WTC11 (cell line): ENCODE data around the gene LRMDA. TPM values are rescaled to one million over a fixed set of nuclear protein-coding genes. Genes with fewer than 3 reads are reported as not detected.

Source experiments
- ATAC-seq: fragments of 200-7000 bp; cut with Tn5 transposase; 2 replicates; pipeline ENCODE4 v1.10.0; 2021; ENCODE audit warnings: mild to moderate bottlenecking, moderate library complexity
- CTCF ChIA-PET: fragments of 300-600 bp; sonication (Branson Sonifier 250); formaldehyde crosslinking; loops from one replicate; lab custom pipeline; 2021; ENCODE audit warnings: antibody characterized with exemption; lab: Charles Lee
- POLR2A ChIA-PET: fragments of 350-600 bp; sonication (Branson Sonifier 250); formaldehyde crosslinking; loops from one replicate; lab custom pipeline; 2021; ENCODE audit warnings: antibody characterized with exemption; lab: Charles Lee
- DNase-seq: peaks from one replicate; pipeline ENCODE4 v3.0.0; 2021; ENCODE audit warnings: low spot score
- H3K27ac Mint-ChIP-seq: 2 replicates; pipeline ENCODE4 v1.8.0; 2021; ENCODE audit warnings: mixed read lengths
- H3K27me3 Mint-ChIP-seq: 2 replicates; pipeline ENCODE4 v1.8.0; 2021; ENCODE audit warnings: low read depth, mild to moderate bottlenecking, moderate library complexity, mixed read lengths
- H3K36me3 Mint-ChIP-seq: 2 replicates; pipeline ENCODE4 v1.8.0; 2021; ENCODE audit warnings: mixed read lengths
- H3K4me1 Mint-ChIP-seq: 2 replicates; pipeline ENCODE4 v1.8.0; 2022; ENCODE audit warnings: mixed read lengths
- H3K4me3 Mint-ChIP-seq: 2 replicates; pipeline ENCODE4 v1.8.0; 2021; ENCODE audit warnings: mild to moderate bottlenecking, moderate library complexity, mixed read lengths
- H3K9me3 Mint-ChIP-seq: 2 replicates; pipeline ENCODE4 v1.8.0; 2021; ENCODE audit warnings: mixed read lengths
- CREB1 ChIP-seq: sonication (generic); formaldehyde crosslinking; IDR thresholded peaks from 2 replicates; pipeline ENCODE4 v1.8.0; 2023; ENCODE audit warnings: mild to moderate bottlenecking, missing genetic modification reagents
- ELF4 ChIP-seq: sonication (generic); formaldehyde crosslinking; IDR thresholded peaks from 2 replicates; pipeline ENCODE4 v1.8.1; 2022; ENCODE audit warnings: low read depth, mild to moderate bottlenecking, moderate library complexity, missing genetic modification reagents
- FOXP1 ChIP-seq: sonication (generic); formaldehyde crosslinking; IDR thresholded peaks from 2 replicates; pipeline ENCODE4 v1.8.0; 2022; ENCODE audit warnings: missing genetic modification reagents, mild to moderate bottlenecking, moderate library complexity, borderline replicate concordance
- HMGA2 ChIP-seq: fragments of 250-450 bp; sonication (Bioruptor Pico); IDR thresholded peaks from 2 replicates; pipeline ENCODE4 v1.4.0; 2021; ENCODE audit warnings: mild to moderate bottlenecking, moderate library complexity
- IRF2 ChIP-seq: sonication (generic); formaldehyde crosslinking; IDR thresholded peaks from 2 replicates; pipeline ENCODE4 v1.8.0; 2022; ENCODE audit warnings: low read depth, missing genetic modification reagents, borderline replicate concordance
- JUN ChIP-seq: sonication (generic); formaldehyde crosslinking; IDR thresholded peaks from 2 replicates; pipeline ENCODE4 v1.8.0; 2023; ENCODE audit warnings: mild to moderate bottlenecking, missing genetic modification reagents
- SMAD3 ChIP-seq: sonication (generic); formaldehyde crosslinking; IDR thresholded peaks from 2 replicates; pipeline ENCODE4 v1.8.0; 2022; ENCODE audit warnings: missing genetic modification reagents, mild to moderate bottlenecking, borderline replicate concordance
- TEAD4 ChIP-seq: sonication (generic); formaldehyde crosslinking; IDR thresholded peaks from 2 replicates; pipeline ENCODE4 v1.8.0; 2022; ENCODE audit warnings: mild to moderate bottlenecking, missing genetic modification reagents
- ZNF121 ChIP-seq: sonication (generic); formaldehyde crosslinking; IDR thresholded peaks from 2 replicates; pipeline ENCODE4 v1.8.0; 2023; ENCODE audit warnings: missing genetic modification reagents
- ZNF138 ChIP-seq: sonication (generic); formaldehyde crosslinking; conservative IDR thresholded peaks from 2 replicates; pipeline ENCODE4 v1.8.1; 2022; ENCODE audit warnings: mild to moderate bottlenecking, moderate library complexity, missing genetic modification reagents
- ZNF423 ChIP-seq: fragments of 250-450 bp; sonication (Bioruptor Pico); IDR thresholded peaks from 2 replicates; pipeline ENCODE4 v2.1.2; 2022; ENCODE audit warnings: mild to moderate bottlenecking, moderate library complexity
- total RNA-seq: library from RNA; stranded (reverse); gene quantifications from 3 replicates; pipeline ENCODE4 v1.2.3, GENCODE V29; 2021
- TF ChIP-seq, protein P1 (sequence below): fragments of 250-450 bp; sonication (Bioruptor Pico); IDR thresholded peaks from 2 replicates; pipeline ENCODE4 v1.8.0; 2021; ENCODE audit warnings: mild to moderate bottlenecking
- TF ChIP-seq, protein P2 (sequence below): fragments of 250-450 bp; sonication (Bioruptor Pico); IDR thresholded peaks from 2 replicates; pipeline ENCODE4 v1.9.0; 2021; ENCODE audit warnings: mild to moderate bottlenecking
- TF ChIP-seq, protein P3 (sequence below): sonication (generic); formaldehyde crosslinking; IDR thresholded peaks from 2 replicates; pipeline ENCODE4 v1.8.1; 2023; ENCODE audit warnings: mild to moderate bottlenecking, missing genetic modification reagents, moderate library complexity
- TF ChIP-seq, protein P4 (sequence below): sonication (generic); formaldehyde crosslinking; IDR thresholded peaks from 2 replicates; pipeline ENCODE4 v1.8.1; 2022; ENCODE audit warnings: low read depth, mild to moderate bottlenecking, moderate library complexity, missing genetic modification reagents, borderline replicate concordance
- TF ChIP-seq, protein P5 (sequence below): sonication (generic); formaldehyde crosslinking; IDR thresholded peaks from 2 replicates; pipeline ENCODE4 v1.8.0; 2022; ENCODE audit warnings: mild to moderate bottlenecking, missing genetic modification reagents
- TF ChIP-seq, protein P6 (sequence below): sonication (generic); formaldehyde crosslinking; IDR thresholded peaks from 2 replicates; pipeline ENCODE4 v1.8.0; 2022; ENCODE audit warnings: missing genetic modification reagents
- TF ChIP-seq, protein P7 (sequence below): sonication (generic); formaldehyde crosslinking; IDR thresholded peaks from 2 replicates; pipeline ENCODE4 v1.8.1; 2023; ENCODE audit warnings: mild to moderate bottlenecking, moderate library complexity, missing genetic modification reagents
- TF ChIP-seq, protein P8 (sequence below): sonication (generic); formaldehyde crosslinking; IDR thresholded peaks from 2 replicates; pipeline ENCODE4 v1.8.1; 2022; ENCODE audit warnings: missing genetic modification reagents, borderline replicate concordance
- TF ChIP-seq, protein P9 (sequence below): fragments of 250-450 bp; sonication (Bioruptor Pico); IDR thresholded peaks from 2 replicates; pipeline ENCODE4 v2.1.2; 2022; ENCODE audit warnings: mild to moderate bottlenecking, moderate library complexity

LRMDA gene
- total RNA-seq, 1 experiment from 2014 or later: 0.92 TPM

DNA sequence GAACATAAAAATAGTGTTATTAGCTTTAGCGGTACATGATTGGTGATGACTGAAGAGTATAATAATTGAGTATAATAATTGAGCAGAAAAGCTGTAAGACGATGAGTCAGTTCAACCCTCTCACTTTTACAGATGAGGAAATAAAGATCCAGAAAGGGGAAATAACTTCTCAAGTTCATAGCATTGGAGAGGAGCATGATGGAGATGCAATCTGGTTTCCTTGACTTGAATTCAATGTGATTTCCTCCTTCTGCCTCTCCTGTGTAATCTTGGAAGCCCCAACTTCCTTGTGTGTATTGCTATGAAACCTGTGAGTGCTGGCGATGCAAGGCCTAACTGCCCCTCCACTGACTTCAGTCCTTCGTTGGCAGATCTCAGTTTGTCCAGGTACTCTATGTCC, 265.1 kb downstream of the LRMDA start:
- TF ChIP-seq JUN (CRISPR knock-in tag): no peak
- no peak for TF ChIP-seq ZNF138 (CRISPR knock-in tag)
- TF ChIP-seq FOXP1 (CRISPR knock-in tag): no peak
- DNase-seq: no peak
- H3K27me3 Mint-ChIP-seq: no peaks in the 10 kb centered on the region
- ChIA-PET CTCF (no interaction called here), POLR2A (no interaction called here)
- H3K4me1 Mint-ChIP-seq: no peaks in the 10 kb centered on the region
- no peak for ATAC-seq
- peaks cover 23% of the 10 kb centered on the region for H3K9me3 Mint-ChIP-seq
- H3K27ac Mint-ChIP-seq: no peak overlapping the region
- H3K4me3 Mint-ChIP-seq: no peak overlapping the region
- H3K36me3 Mint-ChIP-seq: peaks cover 5% of the 10 kb centered on the region; the same call in 1 of the 2 replicates

DNA sequence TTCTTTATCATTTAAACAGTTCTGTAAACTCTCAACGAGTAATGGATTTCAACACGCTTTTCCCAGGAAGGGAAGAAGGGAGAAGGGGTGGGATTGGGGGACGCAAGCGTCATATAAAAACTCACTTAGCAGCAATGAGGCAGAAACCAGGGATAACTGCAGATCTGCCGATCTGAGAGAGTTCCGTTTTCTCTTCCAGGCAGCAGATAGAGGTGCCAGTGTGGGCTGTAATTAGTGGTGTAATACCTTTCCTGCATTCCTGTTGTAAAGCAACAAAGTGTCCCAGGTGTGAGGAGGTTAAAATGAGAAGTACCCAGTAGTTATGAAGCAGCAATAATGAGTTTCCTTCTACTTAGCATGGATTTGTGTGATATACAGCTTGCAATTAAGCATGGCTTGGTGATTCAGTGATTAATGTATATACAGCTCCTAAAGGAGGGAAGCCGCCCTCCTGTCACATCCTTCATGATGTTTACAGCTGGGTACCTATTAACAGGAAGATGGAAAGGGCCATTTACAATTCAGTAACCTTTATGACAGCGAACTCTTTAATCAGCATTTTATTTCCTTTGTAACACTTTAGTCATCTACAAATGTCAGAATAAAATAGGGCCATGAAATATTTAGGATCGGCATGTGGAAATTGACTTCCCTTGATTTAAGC, 271.9 kb downstream of the LRMDA start:
- CTCF ChIA-PET: no interaction called here
- ATAC-seq (no peak), DNase-seq (no peak)
- no peak overlapping the region for H3K4me3 Mint-ChIP-seq
- POLR2A ChIA-PET: no interaction called here
- no peak overlapping the region for H3K27ac Mint-ChIP-seq
- H3K36me3 Mint-ChIP-seq: peaks cover 5% of the 10 kb centered on the region; the same call in 1 of the 2 replicates
- H3K27me3 Mint-ChIP-seq: no peaks in the 10 kb centered on the region
- peaks cover 10% of the 10 kb centered on the region for H3K9me3 Mint-ChIP-seq
- TF ChIP-seq, protein P1, sequence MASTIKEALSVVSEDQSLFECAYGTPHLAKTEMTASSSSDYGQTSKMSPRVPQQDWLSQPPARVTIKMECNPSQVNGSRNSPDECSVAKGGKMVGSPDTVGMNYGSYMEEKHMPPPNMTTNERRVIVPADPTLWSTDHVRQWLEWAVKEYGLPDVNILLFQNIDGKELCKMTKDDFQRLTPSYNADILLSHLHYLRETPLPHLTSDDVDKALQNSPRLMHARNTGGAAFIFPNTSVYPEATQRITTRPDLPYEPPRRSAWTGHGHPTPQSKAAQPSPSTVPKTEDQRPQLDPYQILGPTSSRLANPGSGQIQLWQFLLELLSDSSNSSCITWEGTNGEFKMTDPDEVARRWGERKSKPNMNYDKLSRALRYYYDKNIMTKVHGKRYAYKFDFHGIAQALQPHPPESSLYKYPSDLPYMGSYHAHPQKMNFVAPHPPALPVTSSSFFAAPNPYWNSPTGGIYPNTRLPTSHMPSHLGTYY (CRISPR knock-in tag): no peak
- TF ChIP-seq ZNF121 (CRISPR knock-in tag) (no peak), ZNF423 (CRISPR knock-in tag) (no peak), TEAD4 (CRISPR knock-in tag) (no peak), ELF4 (CRISPR knock-in tag) (no peak), IRF2 (CRISPR knock-in tag) (no peak), HMGA2 (CRISPR knock-in tag) (no peak), CREB1 (CRISPR knock-in tag) (no peak), SMAD3 (CRISPR knock-in tag) (no peak)
- TF ChIP-seq, protein P2, sequence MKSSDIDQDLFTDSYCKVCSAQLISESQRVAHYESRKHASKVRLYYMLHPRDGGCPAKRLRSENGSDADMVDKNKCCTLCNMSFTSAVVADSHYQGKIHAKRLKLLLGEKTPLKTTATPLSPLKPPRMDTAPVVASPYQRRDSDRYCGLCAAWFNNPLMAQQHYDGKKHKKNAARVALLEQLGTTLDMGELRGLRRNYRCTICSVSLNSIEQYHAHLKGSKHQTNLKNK (CRISPR knock-in tag): no peak
- TF ChIP-seq, protein P3, sequence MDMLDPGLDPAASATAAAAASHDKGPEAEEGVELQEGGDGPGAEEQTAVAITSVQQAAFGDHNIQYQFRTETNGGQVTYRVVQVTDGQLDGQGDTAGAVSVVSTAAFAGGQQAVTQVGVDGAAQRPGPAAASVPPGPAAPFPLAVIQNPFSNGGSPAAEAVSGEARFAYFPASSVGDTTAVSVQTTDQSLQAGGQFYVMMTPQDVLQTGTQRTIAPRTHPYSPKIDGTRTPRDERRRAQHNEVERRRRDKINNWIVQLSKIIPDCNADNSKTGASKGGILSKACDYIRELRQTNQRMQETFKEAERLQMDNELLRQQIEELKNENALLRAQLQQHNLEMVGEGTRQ (CRISPR knock-in tag): no peak
- TF ChIP-seq, protein P4, sequence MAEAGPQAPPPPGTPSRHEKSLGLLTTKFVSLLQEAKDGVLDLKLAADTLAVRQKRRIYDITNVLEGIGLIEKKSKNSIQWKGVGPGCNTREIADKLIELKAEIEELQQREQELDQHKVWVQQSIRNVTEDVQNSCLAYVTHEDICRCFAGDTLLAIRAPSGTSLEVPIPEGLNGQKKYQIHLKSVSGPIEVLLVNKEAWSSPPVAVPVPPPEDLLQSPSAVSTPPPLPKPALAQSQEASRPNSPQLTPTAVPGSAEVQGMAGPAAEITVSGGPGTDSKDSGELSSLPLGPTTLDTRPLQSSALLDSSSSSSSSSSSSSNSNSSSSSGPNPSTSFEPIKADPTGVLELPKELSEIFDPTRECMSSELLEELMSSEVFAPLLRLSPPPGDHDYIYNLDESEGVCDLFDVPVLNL (CRISPR knock-in tag): no peak
- TF ChIP-seq, protein P5, sequence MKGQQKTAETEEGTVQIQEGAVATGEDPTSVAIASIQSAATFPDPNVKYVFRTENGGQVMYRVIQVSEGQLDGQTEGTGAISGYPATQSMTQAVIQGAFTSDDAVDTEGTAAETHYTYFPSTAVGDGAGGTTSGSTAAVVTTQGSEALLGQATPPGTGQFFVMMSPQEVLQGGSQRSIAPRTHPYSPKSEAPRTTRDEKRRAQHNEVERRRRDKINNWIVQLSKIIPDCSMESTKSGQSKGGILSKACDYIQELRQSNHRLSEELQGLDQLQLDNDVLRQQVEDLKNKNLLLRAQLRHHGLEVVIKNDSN (CRISPR knock-in tag): no peak
- TF ChIP-seq, protein P6, sequence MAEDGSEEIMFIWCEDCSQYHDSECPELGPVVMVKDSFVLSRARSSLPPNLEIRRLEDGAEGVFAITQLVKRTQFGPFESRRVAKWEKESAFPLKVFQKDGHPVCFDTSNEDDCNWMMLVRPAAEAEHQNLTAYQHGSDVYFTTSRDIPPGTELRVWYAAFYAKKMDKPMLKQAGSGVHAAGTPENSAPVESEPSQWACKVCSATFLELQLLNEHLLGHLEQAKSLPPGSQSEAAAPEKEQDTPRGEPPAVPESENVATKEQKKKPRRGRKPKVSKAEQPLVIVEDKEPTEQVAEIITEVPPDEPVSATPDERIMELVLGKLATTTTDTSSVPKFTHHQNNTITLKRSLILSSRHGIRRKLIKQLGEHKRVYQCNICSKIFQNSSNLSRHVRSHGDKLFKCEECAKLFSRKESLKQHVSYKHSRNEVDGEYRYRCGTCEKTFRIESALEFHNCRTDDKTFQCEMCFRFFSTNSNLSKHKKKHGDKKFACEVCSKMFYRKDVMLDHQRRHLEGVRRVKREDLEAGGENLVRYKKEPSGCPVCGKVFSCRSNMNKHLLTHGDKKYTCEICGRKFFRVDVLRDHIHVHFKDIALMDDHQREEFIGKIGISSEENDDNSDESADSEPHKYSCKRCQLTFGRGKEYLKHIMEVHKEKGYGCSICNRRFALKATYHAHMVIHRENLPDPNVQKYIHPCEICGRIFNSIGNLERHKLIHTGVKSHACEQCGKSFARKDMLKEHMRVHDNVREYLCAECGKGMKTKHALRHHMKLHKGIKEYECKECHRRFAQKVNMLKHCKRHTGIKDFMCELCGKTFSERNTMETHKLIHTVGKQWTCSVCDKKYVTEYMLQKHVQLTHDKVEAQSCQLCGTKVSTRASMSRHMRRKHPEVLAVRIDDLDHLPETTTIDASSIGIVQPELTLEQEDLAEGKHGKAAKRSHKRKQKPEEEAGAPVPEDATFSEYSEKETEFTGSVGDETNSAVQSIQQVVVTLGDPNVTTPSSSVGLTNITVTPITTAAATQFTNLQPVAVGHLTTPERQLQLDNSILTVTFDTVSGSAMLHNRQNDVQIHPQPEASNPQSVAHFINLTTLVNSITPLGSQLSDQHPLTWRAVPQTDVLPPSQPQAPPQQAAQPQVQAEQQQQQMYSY (CRISPR knock-in tag): no peak
- TF ChIP-seq, protein P7, sequence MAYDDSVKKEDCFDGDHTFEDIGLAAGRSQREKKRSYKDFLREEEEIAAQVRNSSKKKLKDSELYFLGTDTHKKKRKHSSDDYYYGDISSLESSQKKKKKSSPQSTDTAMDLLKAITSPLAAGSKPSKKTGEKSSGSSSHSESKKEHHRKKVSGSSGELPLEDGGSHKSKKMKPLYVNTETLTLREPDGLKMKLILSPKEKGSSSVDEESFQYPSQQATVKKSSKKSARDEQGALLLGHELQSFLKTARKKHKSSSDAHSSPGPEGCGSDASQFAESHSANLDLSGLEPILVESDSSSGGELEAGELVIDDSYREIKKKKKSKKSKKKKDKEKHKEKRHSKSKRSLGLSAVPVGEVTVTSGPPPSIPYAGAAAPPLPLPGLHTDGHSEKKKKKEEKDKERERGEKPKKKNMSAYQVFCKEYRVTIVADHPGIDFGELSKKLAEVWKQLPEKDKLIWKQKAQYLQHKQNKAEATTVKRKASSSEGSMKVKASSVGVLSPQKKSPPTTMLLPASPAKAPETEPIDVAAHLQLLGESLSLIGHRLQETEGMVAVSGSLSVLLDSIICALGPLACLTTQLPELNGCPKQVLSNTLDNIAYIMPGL: no peak
- TF ChIP-seq, protein P8, sequence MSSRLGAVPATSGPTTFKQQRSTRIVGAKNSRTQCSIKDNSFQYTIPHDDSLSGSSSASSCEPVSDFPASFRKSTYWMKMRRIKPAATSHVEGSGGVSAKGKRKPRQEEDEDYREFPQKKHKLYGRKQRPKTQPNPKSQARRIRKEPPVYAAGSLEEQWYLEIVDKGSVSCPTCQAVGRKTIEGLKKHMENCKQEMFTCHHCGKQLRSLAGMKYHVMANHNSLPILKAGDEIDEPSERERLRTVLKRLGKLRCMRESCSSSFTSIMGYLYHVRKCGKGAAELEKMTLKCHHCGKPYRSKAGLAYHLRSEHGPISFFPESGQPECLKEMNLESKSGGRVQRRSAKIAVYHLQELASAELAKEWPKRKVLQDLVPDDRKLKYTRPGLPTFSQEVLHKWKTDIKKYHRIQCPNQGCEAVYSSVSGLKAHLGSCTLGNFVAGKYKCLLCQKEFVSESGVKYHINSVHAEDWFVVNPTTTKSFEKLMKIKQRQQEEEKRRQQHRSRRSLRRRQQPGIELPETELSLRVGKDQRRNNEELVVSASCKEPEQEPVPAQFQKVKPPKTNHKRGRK (CRISPR knock-in tag): no peak
- TF ChIP-seq, protein P9, sequence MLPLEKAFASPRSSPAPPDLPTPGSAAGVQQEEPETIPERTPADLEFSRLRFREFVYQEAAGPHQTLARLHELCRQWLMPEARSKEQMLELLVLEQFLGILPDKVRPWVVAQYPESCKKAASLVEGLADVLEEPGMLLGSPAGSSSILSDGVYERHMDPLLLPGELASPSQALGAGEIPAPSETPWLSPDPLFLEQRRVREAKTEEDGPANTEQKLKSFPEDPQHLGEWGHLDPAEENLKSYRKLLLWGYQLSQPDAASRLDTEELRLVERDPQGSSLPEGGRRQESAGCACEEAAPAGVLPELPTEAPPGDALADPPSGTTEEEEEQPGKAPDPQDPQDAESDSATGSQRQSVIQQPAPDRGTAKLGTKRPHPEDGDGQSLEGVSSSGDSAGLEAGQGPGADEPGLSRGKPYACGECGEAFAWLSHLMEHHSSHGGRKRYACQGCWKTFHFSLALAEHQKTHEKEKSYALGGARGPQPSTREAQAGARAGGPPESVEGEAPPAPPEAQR: no peak
- H3K4me1 Mint-ChIP-seq: peaks cover 13% of the 10 kb centered on the region
